Endothelial cell of umbilical vein (primary cell): ENCODE data around the gene RILPL1. TPM values are rescaled to one million over a fixed set of nuclear protein-coding genes. Genes with fewer than 3 reads are reported as not detected.

Experiments used
- BruUV-seq: library from RNA; stranded (reverse); fragments of 400-500 nt; replicated peaks from 2 replicates; lab custom pipeline; 2021; lab: Mats Ljungman, UMichigan
- CTCF ChIA-PET: fragments of 300-600, 350-600 bp; sonication (Branson Sonifier 250); formaldehyde crosslinking; loops from one replicate; lab custom pipeline; 2021; ENCODE audit warnings: antibody characterized with exemption, inconsistent platforms; lab: Charles Lee
- POLR2A ChIA-PET: fragments of 300-600, 350-600 bp; sonication (Branson Sonifier 250); formaldehyde crosslinking; loops from one replicate; lab custom pipeline; 2021; ENCODE audit warnings: antibody characterized with exemption, inconsistent platforms; lab: Charles Lee
- DNase-seq: peaks from one replicate; pipeline ENCODE4 v3.0.0-alpha.2; 2011; ENCODE audit warnings: low read depth, low spot score
- FAIRE-seq: peaks from 2 replicates; lab custom pipeline; 2011; peaks lifted over from hg19 to GRCh38; lab: Jason Lieb, UNC
- H2AFZ ChIP-seq: 2 replicates; pipeline ENCODE4 v1.6.0; 2012; ENCODE audit warnings: low read depth, low read length, control low read depth, inconsistent platforms
- H3K27ac ChIP-seq: 2 replicates; pipeline ENCODE4 v1.5.1; 2011; ENCODE audit warnings: low read depth, mild to moderate bottlenecking, control low read depth, low read length, moderate library complexity; ENCODE audit not compliant: insufficient read depth
- H3K27me3 ChIP-seq, 2 experiments: 2 replicates each; pipeline versions ENCODE4 v1.6.0 to v1.6.1; 2011; ENCODE audit warnings: low read length in 2 of 2, mixed read lengths in 1 of 2; ENCODE audit not compliant: control insufficient read depth in 2 of 2, insufficient read depth in 2 of 2
- H3K36me3 ChIP-seq, 2 experiments: 2 replicates in 1 of 2; 3 replicates in 1 of 2; pipeline ENCODE4 v1.5.1; 2011; ENCODE audit warnings: low read length in 2 of 2, mild to moderate bottlenecking in 1 of 2, moderate library complexity in 1 of 2; ENCODE audit not compliant: control insufficient read depth in 2 of 2, insufficient read depth in 2 of 2; ENCODE audit errors: extremely low read depth in 1 of 2
- H3K4me1 ChIP-seq: 3 replicates; pipeline ENCODE4 v1.5.1; 2011; ENCODE audit warnings: mild to moderate bottlenecking, low read length; ENCODE audit not compliant: control insufficient read depth, insufficient read depth; ENCODE audit errors: extremely low read depth
- H3K4me2 ChIP-seq: 2 replicates; pipeline ENCODE4 v1.6.1; 2011; ENCODE audit warnings: low read length, control low read depth, mixed read lengths; ENCODE audit not compliant: insufficient read depth
- H3K4me3 ChIP-seq, 3 experiments: fragments of 200-600 bp in 1 of 3; sonication (generic), shearing (Covaris generic) in 1 of 3; replicated peaks in 1 of 3; 2 replicates each; pipeline ENCODE4 v1.5.1; 2011 to 2016; ENCODE audit warnings: control low read depth in 3 of 3, low read length in 3 of 3, mild to moderate bottlenecking in 2 of 3, inconsistent platforms in 1 of 3, low read depth in 1 of 3, moderate library complexity in 1 of 3; ENCODE audit not compliant: insufficient read depth in 1 of 3
- H3K79me2 ChIP-seq: 2 replicates; pipeline ENCODE4 v1.6.0; 2012; ENCODE audit warnings: low read length, inconsistent platforms; ENCODE audit not compliant: control insufficient read depth, insufficient read depth
- H3K9ac ChIP-seq: replicated peaks from 2 replicates; pipeline ENCODE3; 2011; ENCODE audit warnings: low read length, control low read depth; ENCODE audit not compliant: insufficient read depth; ENCODE audit errors: extremely low read depth
- H3K9me1 ChIP-seq: replicated peaks from 3 replicates; pipeline ENCODE4 v1.6.0; 2011; ENCODE audit warnings: mild to moderate bottlenecking, low read length; ENCODE audit not compliant: control insufficient read depth, insufficient read depth; ENCODE audit errors: extremely low read depth
- H3K9me3 ChIP-seq: replicated peaks from 2 replicates; pipeline ENCODE4 v1.5.1; 2012; ENCODE audit warnings: low read length, inconsistent platforms; ENCODE audit not compliant: control insufficient read depth, insufficient read depth
- H4K20me1 ChIP-seq: replicated peaks from 2 replicates; pipeline ENCODE3; 2011; ENCODE audit warnings: mild to moderate bottlenecking, low read length; ENCODE audit not compliant: control insufficient read depth, insufficient read depth; ENCODE audit errors: extremely low read depth
- EZH2 ChIP-seq: IDR thresholded peaks from 2 replicates; pipeline ENCODE4 v1.6.1; 2012; ENCODE audit warnings: borderline replicate concordance, low read depth, mild to moderate bottlenecking, moderate library complexity, low read length, inconsistent platforms; ENCODE audit not compliant: severe bottlenecking
- FOS ChIP-seq: IDR thresholded peaks from 2 replicates; pipeline ENCODE4 v1.6.1; 2011; ENCODE audit warnings: mild to moderate bottlenecking, low read length, moderate library complexity, borderline replicate concordance; ENCODE audit not compliant: insufficient read depth
- GATA2 ChIP-seq: IDR thresholded peaks from 2 replicates; pipeline ENCODE4 v1.7.0; 2011; ENCODE audit warnings: low read depth, mild to moderate bottlenecking, moderate library complexity, mixed read lengths, low read length; ENCODE audit not compliant: insufficient read length, insufficient read depth
- JUN ChIP-seq: IDR thresholded peaks from 2 replicates; pipeline ENCODE4 v1.6.1; 2011; ENCODE audit warnings: borderline replicate concordance, low read depth; ENCODE audit not compliant: insufficient read length, insufficient read depth
- MYC ChIP-seq: IDR thresholded peaks from one replicate; pipeline ENCODE4 v1.6.1; 2011; ENCODE audit warnings: mild to moderate bottlenecking, low read depth, low read length
- POLR2A ChIP-seq: IDR thresholded peaks from 2 replicates; pipeline ENCODE4 v1.6.1; 2012; ENCODE audit warnings: low read depth, mild to moderate bottlenecking, control low read depth, low read length
- POLR2AphosphoS5 ChIP-seq: IDR thresholded peaks from 2 replicates; pipeline ENCODE4 v1.6.1; 2012; ENCODE audit warnings: low read depth, mild to moderate bottlenecking, control low read depth, low read length, moderate library complexity; ENCODE audit not compliant: insufficient read depth
- dilution Hi-C: fragments of 300-500 bp; cut with MboI; formaldehyde crosslinking; loops from one replicate; pipeline ENCODE4 v1.15.0; 2019; ENCODE audit warnings: low sequenced_read_pairs; ENCODE audit not compliant: extremely low pct_ligation_motif_present
- intact Hi-C: fragments of 100-400 bp; cut with micrococcal nuclease; formaldehyde crosslinking; loops from one replicate; pipeline ENCODE4 v1.10.0; 2022
- polyA plus RNA-seq, 4 experiments: library from polyadenylated mRNA; depleted of rRNA in 3 of 4; stranded (reverse) in 3 of 4; unstranded in 1 of 4; fragments of >200 nt; gene quantifications; 2 replicates each; pipeline versions ENCODE4 v1.2.1 to v1.2.3, GENCODE V29; 2011 to 2012; ENCODE audit warnings: missing spikeins in 1 of 4
- total RNA-seq: library from RNA; stranded (reverse); gene quantifications from 2 replicates; pipeline ENCODE4 v1.2.3, GENCODE V29; 2021
- TF ChIP-seq, protein P1 (sequence below), 2 donors: IDR thresholded peaks; 1 replicate in 1 of 2; 2 replicates in 1 of 2; pipeline ENCODE4 v1.5.1; 2011; ENCODE audit warnings: low read length in 2 of 2, mild to moderate bottlenecking in 2 of 2, moderate library complexity in 2 of 2, control low read depth in 1 of 2, inconsistent platforms in 1 of 2, low read depth in 1 of 2; ENCODE audit not compliant: insufficient read depth in 1 of 2; ENCODE audit errors: extremely low read depth in 1 of 2
- TF ChIP-seq, protein P2 (sequence below): IDR thresholded peaks from 2 replicates; pipeline ENCODE4 v1.6.1; 2011; ENCODE audit not compliant: insufficient read depth, insufficient read length

RILPL1 gene
- total and polyA plus RNA-seq, 2 donors (not counting 3 experiments of a cell fraction or from before 2014, with no cell fraction given): 30.4 to 34.3 TPM

DNA sequence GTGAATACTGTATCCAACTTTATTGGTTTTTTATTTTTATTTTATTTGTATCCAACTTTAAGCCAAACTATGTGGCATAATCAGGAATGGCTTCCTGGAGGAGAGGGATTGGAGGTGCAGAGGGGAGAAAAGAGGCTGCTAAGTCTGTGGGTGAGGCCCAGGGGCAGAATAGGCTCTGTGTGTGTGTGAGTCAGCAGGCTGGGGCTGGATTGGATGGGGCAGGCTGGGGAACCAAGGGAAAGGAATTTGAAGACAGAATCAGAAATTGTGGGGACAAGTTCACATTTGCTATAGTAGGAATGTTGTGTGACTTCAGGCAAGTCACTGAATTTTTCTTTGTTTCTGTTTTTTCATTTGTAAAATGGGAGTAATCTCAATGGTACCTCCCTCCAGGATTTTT lies 12.8 kb upstream of the RILPL1 start:
- ChIA-PET POLR2A (no interaction called here), CTCF (no interaction called here)
- no peaks in the 10 kb centered on the region for H4K20me1 ChIP-seq
- no peaks in the 10 kb centered on the region for H3K9me3 ChIP-seq
- no peak for FAIRE-seq
- TF ChIP-seq, protein P1, sequence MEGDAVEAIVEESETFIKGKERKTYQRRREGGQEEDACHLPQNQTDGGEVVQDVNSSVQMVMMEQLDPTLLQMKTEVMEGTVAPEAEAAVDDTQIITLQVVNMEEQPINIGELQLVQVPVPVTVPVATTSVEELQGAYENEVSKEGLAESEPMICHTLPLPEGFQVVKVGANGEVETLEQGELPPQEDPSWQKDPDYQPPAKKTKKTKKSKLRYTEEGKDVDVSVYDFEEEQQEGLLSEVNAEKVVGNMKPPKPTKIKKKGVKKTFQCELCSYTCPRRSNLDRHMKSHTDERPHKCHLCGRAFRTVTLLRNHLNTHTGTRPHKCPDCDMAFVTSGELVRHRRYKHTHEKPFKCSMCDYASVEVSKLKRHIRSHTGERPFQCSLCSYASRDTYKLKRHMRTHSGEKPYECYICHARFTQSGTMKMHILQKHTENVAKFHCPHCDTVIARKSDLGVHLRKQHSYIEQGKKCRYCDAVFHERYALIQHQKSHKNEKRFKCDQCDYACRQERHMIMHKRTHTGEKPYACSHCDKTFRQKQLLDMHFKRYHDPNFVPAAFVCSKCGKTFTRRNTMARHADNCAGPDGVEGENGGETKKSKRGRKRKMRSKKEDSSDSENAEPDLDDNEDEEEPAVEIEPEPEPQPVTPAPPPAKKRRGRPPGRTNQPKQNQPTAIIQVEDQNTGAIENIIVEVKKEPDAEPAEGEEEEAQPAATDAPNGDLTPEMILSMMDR (IDR thresholded peaks at IDR 0.05; ENCODE audit: extremely low read depth in 1 of 2, insufficient read depth in 1 of 2, low read depth in 1 of 2, low read length in 2 of 2): no peak
- TF ChIP-seq POLR2AphosphoS5: no peak
- TF ChIP-seq GATA2: no peak
- TF ChIP-seq, protein P2, sequence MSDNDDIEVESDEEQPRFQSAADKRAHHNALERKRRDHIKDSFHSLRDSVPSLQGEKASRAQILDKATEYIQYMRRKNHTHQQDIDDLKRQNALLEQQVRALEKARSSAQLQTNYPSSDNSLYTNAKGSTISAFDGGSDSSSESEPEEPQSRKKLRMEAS: no peak
- TF ChIP-seq EZH2: no peak
- no peak for TF ChIP-seq POLR2A
- no peak for TF ChIP-seq MYC
- no peak for TF ChIP-seq FOS
- TF ChIP-seq JUN: no peak
- BruUV-seq: no TSS peak
- H2AFZ ChIP-seq: no peak overlapping the region
- H3K9me1 ChIP-seq: no peaks in the 10 kb centered on the region
- no peak for DNase-seq
- H3K27ac ChIP-seq: no peak overlapping the region
- H3K4me2 ChIP-seq: no peak overlapping the region
- peaks cover 5 to 7% of the 10 kb centered on the region in 2 experiments for H3K27me3 ChIP-seq
- intact Hi-C loops (no loop called here), dilution Hi-C loops (no loop called here)
- no peaks in the 10 kb centered on the region for H3K36me3 ChIP-seq
- H3K4me1 ChIP-seq: no peaks in the 10 kb centered on the region
- no peak overlapping the region for H3K4me3 ChIP-seq
- no peaks in the 10 kb centered on the region for H3K79me2 ChIP-seq
- no peak overlapping the region for H3K9ac ChIP-seq
